ENCODE results near the gene DAPK1. TPM values are rescaled to one million over a fixed set of nuclear protein-coding genes. Genes with fewer than 3 reads are reported as not detected.
A peak's percentile ranks its signal among the peaks of the same experiment; 100 is the strongest.

The DAPK1 gene
- total and polyA plus RNA-seq, 10 of the 15 experiments (the other 5 are each of a cell fraction or from before 2014, with no cell fraction given): 8.2 to 94.7 (median 51.6) TPM

DNA sequence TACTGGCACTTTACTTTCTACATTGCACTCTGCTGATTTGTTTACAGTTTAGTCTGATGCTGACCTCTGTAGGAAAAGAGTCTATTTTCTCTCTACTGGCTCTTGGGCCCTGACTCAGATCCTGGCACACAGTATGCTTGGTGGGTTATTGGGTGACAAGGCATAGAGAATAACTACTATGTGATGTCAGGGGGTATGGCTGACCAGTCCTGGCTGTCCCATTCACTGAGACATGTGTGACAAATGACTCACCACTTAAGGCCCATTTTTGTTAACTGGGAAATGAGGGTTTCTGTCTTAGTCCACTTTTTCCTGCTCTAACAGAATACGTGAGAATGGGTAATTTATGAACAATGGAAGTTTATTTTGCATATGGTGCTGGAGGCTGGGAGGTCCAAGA, 66.4 kb downstream of the DAPK1 start (continued):
- TF ChIP-seq ZNF384 (IDR thresholded peaks at IDR 0.05; ENCODE audit: borderline replicate concordance, low read depth, low read length): no peak
- no peak for TF ChIP-seq FOXK2 (IDR thresholded peaks at IDR 0.05)
- no peak for TF ChIP-seq NFIC (IDR thresholded peaks at IDR 0.05; ENCODE audit: low read depth, low read length)
- TF ChIP-seq PAX5 (IDR thresholded peaks at IDR 0.05; ENCODE audit: borderline replicate concordance, low read depth, low read length): no peak
- TF ChIP-seq, protein P1, sequence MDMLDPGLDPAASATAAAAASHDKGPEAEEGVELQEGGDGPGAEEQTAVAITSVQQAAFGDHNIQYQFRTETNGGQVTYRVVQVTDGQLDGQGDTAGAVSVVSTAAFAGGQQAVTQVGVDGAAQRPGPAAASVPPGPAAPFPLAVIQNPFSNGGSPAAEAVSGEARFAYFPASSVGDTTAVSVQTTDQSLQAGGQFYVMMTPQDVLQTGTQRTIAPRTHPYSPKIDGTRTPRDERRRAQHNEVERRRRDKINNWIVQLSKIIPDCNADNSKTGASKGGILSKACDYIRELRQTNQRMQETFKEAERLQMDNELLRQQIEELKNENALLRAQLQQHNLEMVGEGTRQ (IDR thresholded peaks at IDR 0.05; ENCODE audit: borderline replicate concordance, low read depth, low read length): no peak
- TF ChIP-seq EZH2 (IDR thresholded peaks at IDR 0.05; ENCODE audit: borderline replicate concordance, control insufficient read depth, low read depth, low read length): no peak
- TF ChIP-seq CHD4 (IDR thresholded peaks at IDR 0.05): no peak
- TF ChIP-seq GATAD2B (conservative IDR thresholded peaks at IDR 0.05; ENCODE audit: low read depth): no peak
- TF ChIP-seq KDM1A (IDR thresholded peaks at IDR 0.05; ENCODE audit: borderline replicate concordance): no peak
- TF ChIP-seq, protein P2, sequence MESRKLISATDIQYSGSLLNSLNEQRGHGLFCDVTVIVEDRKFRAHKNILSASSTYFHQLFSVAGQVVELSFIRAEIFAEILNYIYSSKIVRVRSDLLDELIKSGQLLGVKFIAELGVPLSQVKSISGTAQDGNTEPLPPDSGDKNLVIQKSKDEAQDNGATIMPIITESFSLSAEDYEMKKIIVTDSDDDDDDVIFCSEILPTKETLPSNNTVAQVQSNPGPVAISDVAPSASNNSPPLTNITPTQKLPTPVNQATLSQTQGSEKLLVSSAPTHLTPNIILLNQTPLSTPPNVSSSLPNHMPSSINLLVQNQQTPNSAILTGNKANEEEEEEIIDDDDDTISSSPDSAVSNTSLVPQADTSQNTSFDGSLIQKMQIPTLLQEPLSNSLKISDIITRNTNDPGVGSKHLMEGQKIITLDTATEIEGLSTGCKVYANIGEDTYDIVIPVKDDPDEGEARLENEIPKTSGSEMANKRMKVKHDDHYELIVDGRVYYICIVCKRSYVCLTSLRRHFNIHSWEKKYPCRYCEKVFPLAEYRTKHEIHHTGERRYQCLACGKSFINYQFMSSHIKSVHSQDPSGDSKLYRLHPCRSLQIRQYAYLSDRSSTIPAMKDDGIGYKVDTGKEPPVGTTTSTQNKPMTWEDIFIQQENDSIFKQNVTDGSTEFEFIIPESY (IDR thresholded peaks at IDR 0.05): no peak
- no peak for TF ChIP-seq HDGF (IDR thresholded peaks at IDR 0.05)
- TF ChIP-seq DPF2 (IDR thresholded peaks at IDR 0.05): no peak
- TF ChIP-seq CEBPB (IDR thresholded peaks at IDR 0.05; ENCODE audit: borderline replicate concordance in 1 of 2, low read depth in 2 of 2, low read length in 2 of 2): no peak; a peak in 1 of 4 replicates
- TF ChIP-seq, protein P3, sequence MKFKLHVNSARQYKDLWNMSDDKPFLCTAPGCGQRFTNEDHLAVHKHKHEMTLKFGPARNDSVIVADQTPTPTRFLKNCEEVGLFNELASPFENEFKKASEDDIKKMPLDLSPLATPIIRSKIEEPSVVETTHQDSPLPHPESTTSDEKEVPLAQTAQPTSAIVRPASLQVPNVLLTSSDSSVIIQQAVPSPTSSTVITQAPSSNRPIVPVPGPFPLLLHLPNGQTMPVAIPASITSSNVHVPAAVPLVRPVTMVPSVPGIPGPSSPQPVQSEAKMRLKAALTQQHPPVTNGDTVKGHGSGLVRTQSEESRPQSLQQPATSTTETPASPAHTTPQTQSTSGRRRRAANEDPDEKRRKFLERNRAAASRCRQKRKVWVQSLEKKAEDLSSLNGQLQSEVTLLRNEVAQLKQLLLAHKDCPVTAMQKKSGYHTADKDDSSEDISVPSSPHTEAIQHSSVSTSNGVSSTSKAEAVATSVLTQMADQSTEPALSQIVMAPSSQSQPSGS (IDR thresholded peaks at IDR 0.05; ENCODE audit: low read length): 0 out of 2 replicates have a peak, but pooled peaks have one; percentile 57
- TF ChIP-seq RAD21 (IDR thresholded peaks at IDR 0.05; ENCODE audit: insufficient read depth, low read depth, low read length): peak; percentile 30; the same call in 1 of the 2 replicates
- no peak for TF ChIP-seq JUND (IDR thresholded peaks at IDR 0.05; ENCODE audit: low read depth, low read length)
- no peak for TF ChIP-seq CBX3 (IDR thresholded peaks at IDR 0.05; ENCODE audit: borderline replicate concordance, low read depth)
- TF ChIP-seq ATF7 (IDR thresholded peaks at IDR 0.05; ENCODE audit: low read depth): no peak
- no peak for TF ChIP-seq CBFB (IDR thresholded peaks at IDR 0.05; ENCODE audit: low read depth)
- TF ChIP-seq ZNF622 (IDR thresholded peaks at IDR 0.05): no peak
- no peak for TF ChIP-seq SMAD1 (IDR thresholded peaks at IDR 0.05; ENCODE audit: low read depth, partially characterized antibody)
- TF ChIP-seq SUPT20H (IDR thresholded peaks at IDR 0.05; ENCODE audit: borderline replicate concordance, control insufficient read depth, low read depth, low read length): no peak
- no peak for TF ChIP-seq SMARCA5 (IDR thresholded peaks at IDR 0.05)
- no peak for TF ChIP-seq SMAD5 (IDR thresholded peaks at IDR 0.05; ENCODE audit: low read depth)
- TF ChIP-seq EP300 (IDR thresholded peaks at IDR 0.05; ENCODE audit: borderline replicate concordance in 1 of 2, control insufficient read depth in 1 of 2, low read depth in 2 of 2, low read length in 2 of 2): peak in 1 of 2 experiments; percentile 15; a peak in 1 of 4 replicates
- TF ChIP-seq, protein P4, sequence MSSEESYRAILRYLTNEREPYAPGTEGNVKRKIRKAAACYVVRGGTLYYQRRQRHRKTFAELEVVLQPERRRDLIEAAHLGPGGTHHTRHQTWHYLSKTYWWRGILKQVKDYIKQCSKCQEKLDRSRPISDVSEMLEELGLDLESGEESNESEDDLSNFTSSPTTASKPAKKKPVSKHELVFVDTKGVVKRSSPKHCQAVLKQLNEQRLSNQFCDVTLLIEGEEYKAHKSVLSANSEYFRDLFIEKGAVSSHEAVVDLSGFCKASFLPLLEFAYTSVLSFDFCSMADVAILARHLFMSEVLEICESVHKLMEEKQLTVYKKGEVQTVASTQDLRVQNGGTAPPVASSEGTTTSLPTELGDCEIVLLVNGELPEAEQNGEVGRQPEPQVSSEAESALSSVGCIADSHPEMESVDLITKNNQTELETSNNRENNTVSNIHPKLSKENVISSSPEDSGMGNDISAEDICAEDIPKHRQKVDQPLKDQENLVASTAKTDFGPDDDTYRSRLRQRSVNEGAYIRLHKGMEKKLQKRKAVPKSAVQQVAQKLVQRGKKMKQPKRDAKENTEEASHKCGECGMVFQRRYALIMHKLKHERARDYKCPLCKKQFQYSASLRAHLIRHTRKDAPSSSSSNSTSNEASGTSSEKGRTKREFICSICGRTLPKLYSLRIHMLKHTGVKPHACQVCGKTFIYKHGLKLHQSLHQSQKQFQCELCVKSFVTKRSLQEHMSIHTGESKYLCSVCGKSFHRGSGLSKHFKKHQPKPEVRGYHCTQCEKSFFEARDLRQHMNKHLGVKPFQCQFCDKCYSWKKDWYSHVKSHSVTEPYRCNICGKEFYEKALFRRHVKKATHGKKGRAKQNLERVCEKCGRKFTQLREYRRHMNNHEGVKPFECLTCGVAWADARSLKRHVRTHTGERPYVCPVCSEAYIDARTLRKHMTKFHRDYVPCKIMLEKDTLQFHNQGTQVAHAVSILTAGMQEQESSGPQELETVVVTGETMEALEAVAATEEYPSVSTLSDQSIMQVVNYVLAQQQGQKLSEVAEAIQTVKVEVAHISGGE (CRISPR knock-in tag; IDR thresholded peaks at IDR 0.05): no peak
